HepG2 (cell line): ENCODE data around the gene PRR14. TPM values are rescaled to one million over a fixed set of nuclear protein-coding genes. Genes with fewer than 3 reads are reported as not detected.
"Not testable (repeated sequence)": the region's sequence is repeated elsewhere in the genome, so short reads cannot be mapped to it uniquely, and the experiment has no call there.

Experiments
- ATAC-seq: fragments of 200-7000 bp; cut with Tn5 transposase; 3 replicates; pipeline ENCODE4 v1.9.1; 2020; ENCODE audit warnings: mild to moderate bottlenecking, moderate library complexity
- BruUV-seq: library from RNA; stranded (reverse); fragments of 400-500 nt; replicated peaks from 2 replicates; lab custom pipeline; 2021; lab: Mats Ljungman, UMichigan
- CTCF ChIA-PET: fragments of 300-600 bp; formaldehyde crosslinking; extraction: SDS; loops from one replicate; lab custom pipeline; 2021; ENCODE audit warnings: low total read pairs, inconsistent platforms, low intra/inter-chr PET ratio; lab: Yijun Ruan, JAX
- POLR2A ChIA-PET: fragments of 350-600 bp; sonication (Branson Sonifier 250); formaldehyde crosslinking; loops from one replicate; lab custom pipeline; 2020; ENCODE audit warnings: antibody characterized with exemption, inconsistent platforms; lab: Yijun Ruan, JAX
- DNase-seq: peaks from one replicate; pipeline ENCODE4 v3.0.0-alpha.2; 2015; ENCODE audit warnings: low spot score
- FAIRE-seq: peaks from 3 replicates; lab custom pipeline; 2011; peaks lifted over from hg19 to GRCh38; lab: Jason Lieb, UNC
- H2AFZ ChIP-seq: one replicate; pipeline ENCODE4 v1.6.1; 2011; ENCODE audit warnings: low read length, inconsistent platforms
- H3K27ac ChIP-seq: fragments of 300-600 bp; 3 replicates; pipeline ENCODE4 v1.8.0; 2011; ENCODE audit warnings: mixed run types, mild to moderate bottlenecking, mixed read lengths, low read length, inconsistent platforms; ENCODE audit not compliant: insufficient read depth; ENCODE audit errors: extremely low read length
- H3K27me3 ChIP-seq, 2 experiments: fragments of 200-600 bp in 1 of 2; 2 replicates in 1 of 2; 3 replicates in 1 of 2; pipeline versions ENCODE4 v1.6.0 to v1.8.0; 2011; ENCODE audit warnings: low read length in 2 of 2, mild to moderate bottlenecking in 2 of 2, moderate library complexity in 2 of 2, inconsistent platforms in 1 of 2; ENCODE audit not compliant: insufficient read depth in 2 of 2, control insufficient read depth in 1 of 2
- H3K36me3 ChIP-seq, 2 experiments: fragments of 200-600 bp in 1 of 2; replicated peaks in 1 of 2; 2 replicates in 1 of 2; 3 replicates in 1 of 2; pipeline versions ENCODE4 v1.5.1 to v1.8.0; 2011; ENCODE audit warnings: low read length in 2 of 2, inconsistent platforms in 1 of 2; ENCODE audit not compliant: insufficient read depth in 2 of 2, control insufficient read depth in 1 of 2
- H3K4me1 ChIP-seq: 2 replicates; pipeline ENCODE4 v1.5.1; 2012; ENCODE audit warnings: low read length, inconsistent platforms; ENCODE audit not compliant: insufficient read depth
- H3K4me2 ChIP-seq: 2 replicates; pipeline ENCODE4 v1.6.0; 2011; ENCODE audit warnings: low read depth, low read length, inconsistent platforms
- H3K4me3 ChIP-seq, 3 experiments: fragments of 200-600 bp in 1 of 3; sonication (generic), shearing (Covaris generic) in 1 of 3; replicated peaks in 1 of 3; 2 replicates each; pipeline ENCODE4 v1.5.1; 2011 to 2016; ENCODE audit warnings: low read length in 3 of 3, inconsistent platforms in 2 of 3, low read depth in 2 of 3, mild to moderate bottlenecking in 2 of 3, control low read depth in 1 of 3, mixed read lengths in 1 of 3; ENCODE audit not compliant: insufficient read depth in 1 of 3
- H3K79me2 ChIP-seq: one replicate; pipeline ENCODE4 v1.6.1; 2011; ENCODE audit warnings: low read length, inconsistent platforms; ENCODE audit not compliant: insufficient read depth
- H3K9ac ChIP-seq: 2 replicates; pipeline ENCODE4 v1.6.0; 2011; ENCODE audit warnings: mild to moderate bottlenecking, low read depth, low read length, inconsistent platforms; ENCODE audit not compliant: insufficient read depth
- H3K9me3 ChIP-seq: 2 replicates; pipeline ENCODE4 v1.5.1; 2012; ENCODE audit warnings: mild to moderate bottlenecking, low read length
- H4K20me1 ChIP-seq: 2 replicates; pipeline ENCODE4 v1.6.0; 2011; ENCODE audit warnings: inconsistent platforms, mild to moderate bottlenecking, low read length, moderate library complexity; ENCODE audit not compliant: insufficient read depth
- CEBPG ChIP-seq: IDR thresholded peaks from 2 replicates; pipeline ENCODE4 v1.6.1; 2016
- KLF12 ChIP-seq: sonication (generic); formaldehyde crosslinking; IDR thresholded peaks from 2 replicates; pipeline ENCODE4 v1.4.0; 2020; ENCODE audit warnings: missing genetic modification reagents, borderline replicate concordance
- SIX1 ChIP-seq: sonication (generic); formaldehyde crosslinking; IDR thresholded peaks from 2 replicates; pipeline ENCODE4 v1.4.0; 2020; ENCODE audit warnings: missing genetic modification reagents, borderline replicate concordance
- ZSCAN22 ChIP-seq: sonication (generic); formaldehyde crosslinking; IDR thresholded peaks from 2 replicates; pipeline ENCODE4 v1.4.0; 2020; ENCODE audit warnings: mild to moderate bottlenecking, missing genetic modification reagents
- WGBS: methylation state at CpG from one replicate; pipeline ENCODE4 v1.1.6; 2017; ENCODE audit warnings: low lambda C conversion rate; 5-methylcytosine and 5-hydroxymethylcytosine counted together
- in situ Hi-C: cut with HindIII; loops from 2 replicates; pipeline ENCODE4 v1.10.0; 2017; ENCODE audit warnings: low pct_unique_long_range_greater_than_20kb; ENCODE audit not compliant: extremely low pct_ligation_motif_present
- intact Hi-C: fragments of 100-400 bp; cut with micrococcal nuclease; formaldehyde crosslinking; loops from one replicate; pipeline ENCODE4 v1.10.0; 2022; ENCODE audit not compliant: unreplicated experiment
- polyA plus RNA-seq, 8 experiments: library from polyadenylated mRNA; depleted of rRNA in 3 of 8; stranded (reverse) in 7 of 8; unstranded in 1 of 8; fragments of >200 nt; fragmentation: Illumina TruSeq in 4 of 8; extraction: Trizol in 4 of 8; gene quantifications; 2 replicates each; pipeline versions ENCODE4 v1.2.1 to v1.2.3, GENCODE V29; 2011 to 2016; ENCODE audit warnings: low read depth in 4 of 8, missing spikeins in 1 of 8, mixed read lengths in 1 of 8; ENCODE audit not compliant: insufficient read depth in 1 of 8
- total RNA-seq, 5 experiments: library from RNA; depleted of rRNA; stranded (reverse); fragments of >200 nt; fragmentation: Illumina TruSeq; extraction: Trizol; gene quantifications; 2 replicates each; pipeline ENCODE4 v1.2.3, GENCODE V29; 2016; ENCODE audit warnings: low read depth in 1 of 5
- TF ChIP-seq, protein P1 (sequence below): sonication (generic); formaldehyde crosslinking; IDR thresholded peaks from 2 replicates; pipeline ENCODE4 v1.4.0; 2020; ENCODE audit warnings: missing genetic modification reagents, borderline replicate concordance
- TF ChIP-seq, protein P2 (sequence below): sonication (generic); formaldehyde crosslinking; IDR thresholded peaks from 2 replicates; pipeline ENCODE4 v1.8.0; 2022; ENCODE audit warnings: mild to moderate bottlenecking, missing genetic modification reagents, borderline replicate concordance
- TF ChIP-seq, protein P3 (sequence below): sonication (generic); formaldehyde crosslinking; IDR thresholded peaks from 2 replicates; pipeline ENCODE4 v1.8.0; 2022; ENCODE audit warnings: mild to moderate bottlenecking, missing genetic modification reagents, moderate library complexity
- TF ChIP-seq, protein P4 (sequence below): sonication (generic); formaldehyde crosslinking; IDR thresholded peaks from 2 replicates; pipeline ENCODE4 v1.5.0; 2020; ENCODE audit warnings: mild to moderate bottlenecking, missing genetic modification reagents, moderate library complexity

The PRR14 gene
- total and polyA plus RNA-seq, 2 of the 13 experiments (the other 11 are each of a cell fraction or from before 2014, with no cell fraction given) = 8.4 to 11.0 TPM

DNA sequence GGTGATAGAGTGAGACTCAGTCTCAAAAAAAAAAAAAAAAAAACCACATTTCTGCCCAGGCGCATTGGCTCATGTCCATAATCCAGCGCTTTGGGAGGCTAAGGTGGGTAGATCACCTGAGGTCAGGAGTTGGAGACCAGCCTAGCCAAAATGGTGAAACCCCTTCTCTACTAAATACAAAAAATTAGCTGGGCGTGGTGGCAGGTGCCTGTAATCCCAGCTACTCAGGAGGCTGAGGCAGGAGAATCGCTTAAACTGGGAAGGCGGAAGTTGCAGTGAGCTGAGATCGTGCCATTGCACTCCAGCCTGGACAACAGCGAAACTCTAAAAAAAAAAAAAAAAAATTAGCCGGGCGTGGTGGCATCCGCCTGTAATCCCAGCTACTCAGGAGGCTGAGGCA, 13.6 kb upstream of the PRR14 start:
- H4K20me1 ChIP-seq, H3K4me3 ChIP-seq, H3K9ac ChIP-seq, BruUV-seq, H3K4me2 ChIP-seq, H3K36me3 ChIP-seq, DNase-seq, FAIRE-seq, ATAC-seq, intact Hi-C loops, H2AFZ ChIP-seq, H3K9me3 ChIP-seq, CTCF ChIA-PET, H3K27me3 ChIP-seq, H3K27ac ChIP-seq: not testable (repeated sequence)
- 94% methylated on average over 10 of the region's 10 CpGs for WGBS
- POLR2A ChIA-PET = interaction anchor here (0.6 to 1.7 kb wide), 2 partner anchors 22 to 195 kb away, joined by 3 to 4 read pairs; partner anchors contain the start of gene FBRS
- in situ Hi-C loops = loop anchor here (25.0 kb wide), 1 partner anchor 550 kb away; the partner anchor contains the start of genes PPP4C, TBX6 and YPEL3
- Histone ChIP-seq H3K79me2 (peaks cover 12% of the 10 kb centered on the region), H3K4me1 (peaks cover 23% of the 10 kb centered on the region)
- TF ChIP-seq ZSCAN22 = 0 out of 2 replicates have a peak, but pooled peaks have one; percentile 6

DNA sequence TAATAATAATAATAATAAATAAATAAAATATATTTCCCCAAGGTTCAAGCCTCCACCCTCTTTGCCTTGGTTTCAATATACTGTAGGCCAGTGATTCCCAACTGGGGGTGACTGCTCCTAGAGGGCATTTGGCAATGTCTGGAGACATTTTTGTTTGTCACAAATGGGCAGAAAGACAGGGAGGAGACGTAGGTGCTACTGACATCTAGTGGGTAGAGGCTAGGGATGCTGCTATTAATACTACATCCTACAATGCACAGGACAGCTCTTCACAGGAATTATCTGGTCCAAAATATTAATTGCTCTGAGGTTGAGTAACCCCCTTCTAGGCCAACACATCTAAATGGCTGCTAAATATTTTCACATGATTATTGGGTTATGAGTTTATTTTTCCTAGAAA, 12.8 kb upstream of the PRR14 start:
- H4K20me1 ChIP-seq = no peaks in the 10 kb centered on the region
- H3K27me3 ChIP-seq = no peaks in the 10 kb centered on the region; a peak in 1 of 5 replicates
- H3K4me3 ChIP-seq = no peak overlapping the region
- ChIA-PET POLR2A (interaction anchor here (1.1 to 1.7 kb wide), 2 partner anchors 21 to 208 kb away, joined by 3 to 4 read pairs; partner anchors contain the start of genes DCTPP1 and FBRS), CTCF (no interaction called here)
- 31% methylated on average over 1 of the region's 1 CpG for WGBS
- no TSS peak for BruUV-seq
- DNase-seq (peak; percentile 75), FAIRE-seq (peak; percentile 60), ATAC-seq (peak; percentile 39)
- in situ Hi-C loops = loop anchor here (25.0 kb wide), 1 partner anchor 551 kb away; the partner anchor contains the start of genes PPP4C, TBX6 and YPEL3
- intact Hi-C loops = no loop called here
- no peak overlapping the region for H3K9ac ChIP-seq
- no peak overlapping the region for H2AFZ ChIP-seq
- H3K9me3 ChIP-seq = no peaks in the 10 kb centered on the region
- peaks cover 24% of the 10 kb centered on the region for H3K4me1 ChIP-seq
- no peaks in the 10 kb centered on the region for H3K36me3 ChIP-seq
- no peak overlapping the region for H3K27ac ChIP-seq
- no peak overlapping the region for H3K4me2 ChIP-seq
- H3K79me2 ChIP-seq = peaks cover 12% of the 10 kb centered on the region
- peak; percentile 45 for TF ChIP-seq CEBPG (CRISPR knock-in tag)
- no peak for TF ChIP-seq KLF12 (CRISPR knock-in tag)
- TF ChIP-seq, protein P1, sequence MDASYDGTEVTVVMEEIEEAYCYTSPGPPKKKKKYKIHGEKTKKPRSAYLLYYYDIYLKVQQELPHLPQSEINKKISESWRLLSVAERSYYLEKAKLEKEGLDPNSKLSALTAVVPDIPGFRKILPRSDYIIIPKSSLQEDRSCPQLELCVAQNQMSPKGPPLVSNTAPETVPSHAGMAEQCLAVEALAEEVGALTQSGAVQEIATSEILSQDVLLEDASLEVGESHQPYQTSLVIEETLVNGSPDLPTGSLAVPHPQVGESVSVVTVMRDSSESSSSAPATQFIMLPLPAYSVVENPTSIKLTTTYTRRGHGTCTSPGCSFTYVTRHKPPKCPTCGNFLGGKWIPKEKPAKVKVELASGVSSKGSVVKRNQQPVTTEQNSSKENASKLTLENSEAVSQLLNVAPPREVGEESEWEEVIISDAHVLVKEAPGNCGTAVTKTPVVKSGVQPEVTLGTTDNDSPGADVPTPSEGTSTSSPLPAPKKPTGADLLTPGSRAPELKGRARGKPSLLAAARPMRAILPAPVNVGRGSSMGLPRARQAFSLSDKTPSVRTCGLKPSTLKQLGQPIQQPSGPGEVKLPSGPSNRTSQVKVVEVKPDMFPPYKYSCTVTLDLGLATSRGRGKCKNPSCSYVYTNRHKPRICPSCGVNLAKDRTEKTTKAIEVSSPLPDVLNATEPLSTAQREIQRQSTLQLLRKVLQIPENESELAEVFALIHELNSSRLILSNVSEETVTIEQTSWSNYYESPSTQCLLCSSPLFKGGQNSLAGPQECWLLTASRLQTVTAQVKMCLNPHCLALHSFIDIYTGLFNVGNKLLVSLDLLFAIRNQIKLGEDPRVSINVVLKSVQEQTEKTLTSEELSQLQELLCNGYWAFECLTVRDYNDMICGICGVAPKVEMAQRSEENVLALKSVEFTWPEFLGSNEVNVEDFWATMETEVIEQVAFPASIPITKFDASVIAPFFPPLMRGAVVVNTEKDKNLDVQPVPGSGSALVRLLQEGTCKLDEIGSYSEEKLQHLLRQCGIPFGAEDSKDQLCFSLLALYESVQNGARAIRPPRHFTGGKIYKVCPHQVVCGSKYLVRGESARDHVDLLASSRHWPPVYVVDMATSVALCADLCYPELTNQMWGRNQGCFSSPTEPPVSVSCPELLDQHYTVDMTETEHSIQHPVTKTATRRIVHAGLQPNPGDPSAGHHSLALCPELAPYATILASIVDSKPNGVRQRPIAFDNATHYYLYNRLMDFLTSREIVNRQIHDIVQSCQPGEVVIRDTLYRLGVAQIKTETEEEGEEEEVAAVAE (CRISPR knock-in tag) = peak; percentile 63; the same call in 1 of the 2 replicates
- TF ChIP-seq, protein P2, sequence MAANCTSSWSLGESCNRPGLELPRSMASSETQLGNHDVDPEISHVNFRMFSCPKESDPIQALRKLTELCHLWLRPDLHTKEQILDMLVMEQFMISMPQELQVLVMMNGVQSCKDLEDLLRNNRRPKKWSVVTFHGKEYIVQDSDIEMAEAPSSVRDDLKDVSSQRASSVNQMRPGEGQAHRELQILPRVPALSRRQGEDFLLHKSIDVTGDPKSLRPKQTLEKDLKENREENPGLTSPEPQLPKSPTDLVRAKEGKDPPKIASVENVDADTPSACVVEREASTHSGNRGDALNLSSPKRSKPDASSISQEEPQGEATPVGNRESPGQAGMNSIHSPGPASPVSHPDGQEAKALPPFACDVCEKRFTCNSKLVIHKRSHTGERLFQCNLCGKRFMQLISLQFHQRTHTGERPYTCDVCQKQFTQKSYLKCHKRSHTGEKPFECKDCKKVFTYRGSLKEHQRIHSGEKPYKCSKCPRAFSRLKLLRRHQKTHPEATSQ (CRISPR knock-in tag) = no peak
- TF ChIP-seq SIX1 = no peak
- TF ChIP-seq, protein P3, sequence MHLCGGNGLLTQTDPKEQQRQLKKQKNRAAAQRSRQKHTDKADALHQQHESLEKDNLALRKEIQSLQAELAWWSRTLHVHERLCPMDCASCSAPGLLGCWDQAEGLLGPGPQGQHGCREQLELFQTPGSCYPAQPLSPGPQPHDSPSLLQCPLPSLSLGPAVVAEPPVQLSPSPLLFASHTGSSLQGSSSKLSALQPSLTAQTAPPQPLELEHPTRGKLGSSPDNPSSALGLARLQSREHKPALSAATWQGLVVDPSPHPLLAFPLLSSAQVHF (CRISPR knock-in tag) = no peak
- TF ChIP-seq, protein P4, sequence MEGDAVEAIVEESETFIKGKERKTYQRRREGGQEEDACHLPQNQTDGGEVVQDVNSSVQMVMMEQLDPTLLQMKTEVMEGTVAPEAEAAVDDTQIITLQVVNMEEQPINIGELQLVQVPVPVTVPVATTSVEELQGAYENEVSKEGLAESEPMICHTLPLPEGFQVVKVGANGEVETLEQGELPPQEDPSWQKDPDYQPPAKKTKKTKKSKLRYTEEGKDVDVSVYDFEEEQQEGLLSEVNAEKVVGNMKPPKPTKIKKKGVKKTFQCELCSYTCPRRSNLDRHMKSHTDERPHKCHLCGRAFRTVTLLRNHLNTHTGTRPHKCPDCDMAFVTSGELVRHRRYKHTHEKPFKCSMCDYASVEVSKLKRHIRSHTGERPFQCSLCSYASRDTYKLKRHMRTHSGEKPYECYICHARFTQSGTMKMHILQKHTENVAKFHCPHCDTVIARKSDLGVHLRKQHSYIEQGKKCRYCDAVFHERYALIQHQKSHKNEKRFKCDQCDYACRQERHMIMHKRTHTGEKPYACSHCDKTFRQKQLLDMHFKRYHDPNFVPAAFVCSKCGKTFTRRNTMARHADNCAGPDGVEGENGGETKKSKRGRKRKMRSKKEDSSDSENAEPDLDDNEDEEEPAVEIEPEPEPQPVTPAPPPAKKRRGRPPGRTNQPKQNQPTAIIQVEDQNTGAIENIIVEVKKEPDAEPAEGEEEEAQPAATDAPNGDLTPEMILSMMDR (CRISPR knock-in tag) = peak; percentile 81
